Hematopoietic multipotent progenitor cell (in vitro differentiated cells): ENCODE measurements around the gene LTB4R. TPM values are rescaled to one million over a fixed set of nuclear protein-coding genes. Genes with fewer than 3 reads are reported as not detected.
"Not testable (repeated sequence)": the region's sequence is repeated elsewhere in the genome, so short reads cannot be mapped to it uniquely, and the experiment has no call there.

Experiments used
- DNase-seq, 3 donors: peaks; one replicate each; pipeline ENCODE4 v3.0.0-alpha.2; 2011 to 2015; ENCODE audit warnings: low read depth in 2 of 3, low spot score in 2 of 3
- total RNA-seq: library from RNA; depleted of rRNA; stranded (reverse); fragments of >200 nt; gene quantifications from one replicate; pipeline ENCODE4 v1.2.3, GENCODE V29; 2012

Gene LTB4R
- total RNA-seq, 1 donor, result 13.5 TPM

GRCh38 chr14:24338843-24339242 lies 27.5 kb downstream of the LTB4R start:
- DNase-seq, result no peak

GRCh38 chr14:24339284-24340151 lies 28.2 kb downstream of the LTB4R start, which contains the start of gene RIPK3:
Gene RIPK3, minus strand, starts transcription at chr14:24339991. Its CDS starts 165 bp downstream, at chr14:24339826.
- DNase-seq, result peak; percentile 30 to 65 (median 48)

GRCh38 chr14:24340606-24341005 lies 29.3 kb downstream of the LTB4R start:
- no peak for DNase-seq

- DNase-seq, result no peak
Observed at GRCh38 chr14:24342889-24343288, 31.6 kb downstream of the LTB4R start.

GRCh38 chr14:24343795-24344660 lies 32.7 kb downstream of the LTB4R start:
- DNase-seq, result no peak

- DNase-seq, result no peak
Observed at GRCh38 chr14:24347134-24347533, 35.8 kb downstream of the LTB4R start.

GRCh38 chr14:24348186-24348585 lies 36.9 kb downstream of the LTB4R start:
- no peak for DNase-seq

GRCh38 chr14:24349742-24350141 lies 38.4 kb downstream of the LTB4R start:
- DNase-seq, result no peak

- DNase-seq, result no peak
Observed at GRCh38 chr14:24351517-24351916, 40.2 kb downstream of the LTB4R start.

- DNase-seq, result no peak
Observed at GRCh38 chr14:24353559-24354481, 42.5 kb downstream of the LTB4R start.

- DNase-seq, result not testable (repeated sequence)
Observed at GRCh38 chr14:24354482-24354825, 43.2 kb downstream of the LTB4R start.

GRCh38 chr14:24355009-24355408 lies 43.7 kb downstream of the LTB4R start:
- DNase-seq, result no peak

GRCh38 chr14:24356208-24356607 lies 44.9 kb downstream of the LTB4R start:
- DNase-seq, result no peak

GRCh38 chr14:24360281-24360680 lies 49.0 kb downstream of the LTB4R start:
- DNase-seq, result no peak

GRCh38 chr14:24361326-24361725 lies 50.0 kb downstream of the LTB4R start:
- no peak for DNase-seq

GRCh38 chr14:24362241-24362960 lies 51.1 kb downstream of the LTB4R start:
- no peak for DNase-seq

GRCh38 chr14:24363401-24363800 lies 52.1 kb downstream of the LTB4R start:
- DNase-seq, result no peak

GRCh38 chr14:24364841-24365240 lies 53.5 kb downstream of the LTB4R start:
- DNase-seq, result no peak

- DNase-seq, result peak in 2 of 3 donors; percentile 94 to 96
Observed at GRCh38 chr14:24365600-24366412, 54.5 kb downstream of the LTB4R start.
